Mesenchymal stem cell (in vitro differentiated cells and primary cell): ENCODE results near the gene SNRPA1.

ENCODE experiments used
- DNase-seq: peaks from one replicate; pipeline ENCODE4 v3.0.0-alpha.2; 2013
- H2AFZ ChIP-seq: one replicate; pipeline ENCODE4 v1.6.1; 2013; ENCODE audit warnings: low read depth, mild to moderate bottlenecking, control low read depth, inconsistent platforms, low read length, moderate library complexity
- H2AK5ac ChIP-seq: 2 replicates; pipeline ENCODE4 v1.6.1; 2013; ENCODE audit warnings: low read length, moderate library complexity, mild to moderate bottlenecking, inconsistent platforms; ENCODE audit not compliant: severe bottlenecking
- H2BK120ac ChIP-seq: one replicate; pipeline ENCODE4 v1.6.1; 2013; ENCODE audit warnings: low read depth, mild to moderate bottlenecking, inconsistent platforms, low read length, moderate library complexity
- H2BK12ac ChIP-seq, 2 experiments: one replicate each; pipeline ENCODE4 v1.6.1; 2013; ENCODE audit warnings: inconsistent platforms in 2 of 2, low read length in 2 of 2, mild to moderate bottlenecking in 2 of 2, moderate library complexity in 2 of 2, control low read depth in 1 of 2
- H2BK15ac ChIP-seq: one replicate; pipeline ENCODE4 v1.6.1; 2013; ENCODE audit warnings: mild to moderate bottlenecking, low read depth, inconsistent platforms; ENCODE audit not compliant: poor library complexity, severe bottlenecking
- H2BK5ac ChIP-seq: 2 replicates; pipeline ENCODE4 v1.6.1; 2013; ENCODE audit warnings: low read depth, mild to moderate bottlenecking, low read length, control low read depth, inconsistent platforms; ENCODE audit not compliant: poor library complexity, severe bottlenecking
- H3K14ac ChIP-seq, 2 experiments: one replicate each; pipeline ENCODE4 v1.6.1; 2013; ENCODE audit warnings: inconsistent platforms in 2 of 2, low read length in 2 of 2, control low read depth in 1 of 2, mild to moderate bottlenecking in 1 of 2, moderate library complexity in 1 of 2
- H3K18ac ChIP-seq, 2 experiments: one replicate each; pipeline ENCODE4 v1.6.1; 2013; ENCODE audit warnings: inconsistent platforms in 2 of 2, low read length in 2 of 2, control low read depth in 1 of 2, low read depth in 1 of 2, mild to moderate bottlenecking in 1 of 2
- H3K23ac ChIP-seq, 2 experiments: one replicate each; pipeline ENCODE4 v1.6.1; 2013; ENCODE audit warnings: inconsistent platforms in 2 of 2, low read length in 2 of 2, mild to moderate bottlenecking in 2 of 2, moderate library complexity in 2 of 2, control low read depth in 1 of 2
- H3K27ac ChIP-seq: 2 replicates; pipeline ENCODE4 v1.5.1; 2013; ENCODE audit warnings: mild to moderate bottlenecking, moderate library complexity, low read length, control low read depth, inconsistent platforms; ENCODE audit not compliant: poor library complexity, severe bottlenecking
- H3K27me3 ChIP-seq, 2 experiments: 2 replicates each; pipeline versions ENCODE4 v1.6.1 to v1.7.0; 2013; ENCODE audit warnings: low read length in 2 of 2, mild to moderate bottlenecking in 2 of 2, moderate library complexity in 2 of 2, control low read depth in 1 of 2, inconsistent platforms in 1 of 2; ENCODE audit not compliant: control insufficient read depth in 1 of 2, insufficient read depth in 1 of 2
- H3K36me3 ChIP-seq, 2 experiments: 2 replicates each; pipeline versions ENCODE4 v1.6.1 to v1.7.0; 2013; ENCODE audit warnings: low read length in 2 of 2, control low read depth in 1 of 2, inconsistent platforms in 1 of 2, low read depth in 1 of 2, mild to moderate bottlenecking in 1 of 2; ENCODE audit not compliant: insufficient read depth in 2 of 2, control insufficient read depth in 1 of 2
- H3K4ac ChIP-seq, 2 experiments: one replicate each; pipeline ENCODE4 v1.6.1; 2013; ENCODE audit warnings: inconsistent platforms in 2 of 2, low read length in 2 of 2, mild to moderate bottlenecking in 2 of 2, moderate library complexity in 2 of 2, control low read depth in 1 of 2, low read depth in 1 of 2
- H3K4me1 ChIP-seq: 2 replicates; pipeline ENCODE4 v1.6.1; 2013; ENCODE audit warnings: low read depth, low read length, control low read depth; ENCODE audit not compliant: control insufficient read depth, insufficient read depth
- H3K4me2 ChIP-seq: 2 replicates; pipeline ENCODE4 v1.6.1; 2013; ENCODE audit warnings: low read length, mild to moderate bottlenecking, inconsistent platforms; ENCODE audit not compliant: poor library complexity, severe bottlenecking
- H3K4me3 ChIP-seq, 2 experiments: 2 replicates each; pipeline versions ENCODE4 v1.5.1 to v1.7.0; 2013; ENCODE audit warnings: low read length in 2 of 2, mild to moderate bottlenecking in 2 of 2, control low read depth in 1 of 2, low read depth in 1 of 2; ENCODE audit not compliant: insufficient read depth in 1 of 2
- H3K79me1 ChIP-seq: replicated peaks from 2 replicates; pipeline ENCODE4 v1.6.1; 2013; ENCODE audit warnings: mild to moderate bottlenecking, control low read depth, low read length, inconsistent platforms; ENCODE audit not compliant: poor library complexity, severe bottlenecking
- H3K9ac ChIP-seq: 2 replicates; pipeline ENCODE4 v1.7.0; 2013; ENCODE audit warnings: mild to moderate bottlenecking, low read length, moderate library complexity
- H3K9me3 ChIP-seq: 2 replicates; pipeline ENCODE4 v1.7.0; 2013; ENCODE audit warnings: mild to moderate bottlenecking, low read length; ENCODE audit not compliant: control insufficient read depth
- H4K8ac ChIP-seq: one replicate; pipeline ENCODE4 v1.6.1; 2013; ENCODE audit warnings: inconsistent platforms, mild to moderate bottlenecking, low read length, moderate library complexity
- H4K91ac ChIP-seq: one replicate; pipeline ENCODE4 v1.6.1; 2013; ENCODE audit warnings: mild to moderate bottlenecking, low read length, inconsistent platforms
- WGBS: methylation state at CpG from one replicate; pipeline ENCODE4 v1.1.7; 2013; ENCODE audit warnings: mixed read lengths; 5-methylcytosine and 5-hydroxymethylcytosine counted together

SNRPA1 gene

GRCh38 chr15:101306341-101307047 is 11.4 kb upstream of the SNRPA1 start:
- Histone ChIP-seq H3K9ac (no peak overlapping the region), H4K8ac (no peak overlapping the region), H3K79me1 (no peaks in the 10 kb centered on the region), H3K18ac (no peak overlapping the region), H3K27me3 (peaks cover 3 to 11% of the 10 kb centered on the region in 2 experiments), H3K36me3 (no peaks in the 10 kb centered on the region), H3K23ac (no peak overlapping the region), H3K27ac (no peak overlapping the region), H2BK12ac (no peak overlapping the region), H2BK15ac (no peak overlapping the region), H3K4me1 (no peaks in the 10 kb centered on the region), H3K14ac (no peak overlapping the region), H4K91ac (no peak overlapping the region), H3K4me2 (no peak overlapping the region), H2AK5ac (no peak overlapping the region), H3K4me3 (no peak overlapping the region), H3K4ac (no peak overlapping the region), H2BK120ac (no peak overlapping the region), H2BK5ac (no peak overlapping the region), H3K9me3 (no peaks in the 10 kb centered on the region), H2AFZ (no peak overlapping the region)
- 77% methylated on average over 10 of the region's 10 CpGs for WGBS
- DNase-seq = no peak

- WGBS = 79% methylated on average over 8 of the region's 8 CpGs
- no peak overlapping the region for H3K4ac ChIP-seq
These were observed 10.8 kb upstream of the SNRPA1 start for GRCh38 chr15:101305820-101306255.

GRCh38 chr15:101303408-101303807 is 8.4 kb upstream of the SNRPA1 start:
- no peaks in the 10 kb centered on the region for H3K36me3 ChIP-seq
- H3K27me3 ChIP-seq = peaks cover 3 to 7% of the 10 kb centered on the region in 2 experiments
- H3K14ac ChIP-seq = no peak overlapping the region
- no peak overlapping the region for H3K4me2 ChIP-seq
- no peak overlapping the region for H3K18ac ChIP-seq
- H3K4ac ChIP-seq = no peak overlapping the region
- H3K27ac ChIP-seq = no peak overlapping the region
- H4K8ac ChIP-seq = no peak overlapping the region
- no peaks in the 10 kb centered on the region for H3K79me1 ChIP-seq
- no peak overlapping the region for H3K4me3 ChIP-seq
- no peak overlapping the region for H3K9ac ChIP-seq
- no peak overlapping the region for H4K91ac ChIP-seq
- H2AFZ ChIP-seq = no peak overlapping the region
- H3K4me1 ChIP-seq = no peaks in the 10 kb centered on the region
- WGBS = 84% methylated on average over 4 of the region's 4 CpGs
- DNase-seq = no peak
- H2AK5ac ChIP-seq = no peak overlapping the region
- no peak overlapping the region for H2BK5ac ChIP-seq
- no peak overlapping the region for H2BK15ac ChIP-seq
- no peak overlapping the region for H2BK12ac ChIP-seq
- H2BK120ac ChIP-seq = no peak overlapping the region
- H3K23ac ChIP-seq = no peak overlapping the region
- H3K9me3 ChIP-seq = no peaks in the 10 kb centered on the region

More at GRCh38 chr15:101305820-101306255, 10.8 kb upstream of the SNRPA1 start:
- DNase-seq = no peak
- Histone ChIP-seq H3K23ac (no peak overlapping the region), H3K79me1 (no peaks in the 10 kb centered on the region), H2BK15ac (no peak overlapping the region), H3K4me3 (no peak overlapping the region), H3K27me3 (peaks cover 3 to 11% of the 10 kb centered on the region in 2 experiments), H3K9ac (no peak overlapping the region), H3K4me2 (no peak overlapping the region), H3K9me3 (no peaks in the 10 kb centered on the region), H3K18ac (no peak overlapping the region), H2AFZ (no peak overlapping the region), H3K14ac (no peak overlapping the region), H3K36me3 (no peaks in the 10 kb centered on the region), H4K91ac (no peak overlapping the region), H4K8ac (no peak overlapping the region), H3K27ac (no peak overlapping the region), H2BK5ac (no peak overlapping the region), H3K4me1 (no peaks in the 10 kb centered on the region), H2BK12ac (no peak overlapping the region), H2BK120ac (no peak overlapping the region), H2AK5ac (no peak overlapping the region)

DNA sequence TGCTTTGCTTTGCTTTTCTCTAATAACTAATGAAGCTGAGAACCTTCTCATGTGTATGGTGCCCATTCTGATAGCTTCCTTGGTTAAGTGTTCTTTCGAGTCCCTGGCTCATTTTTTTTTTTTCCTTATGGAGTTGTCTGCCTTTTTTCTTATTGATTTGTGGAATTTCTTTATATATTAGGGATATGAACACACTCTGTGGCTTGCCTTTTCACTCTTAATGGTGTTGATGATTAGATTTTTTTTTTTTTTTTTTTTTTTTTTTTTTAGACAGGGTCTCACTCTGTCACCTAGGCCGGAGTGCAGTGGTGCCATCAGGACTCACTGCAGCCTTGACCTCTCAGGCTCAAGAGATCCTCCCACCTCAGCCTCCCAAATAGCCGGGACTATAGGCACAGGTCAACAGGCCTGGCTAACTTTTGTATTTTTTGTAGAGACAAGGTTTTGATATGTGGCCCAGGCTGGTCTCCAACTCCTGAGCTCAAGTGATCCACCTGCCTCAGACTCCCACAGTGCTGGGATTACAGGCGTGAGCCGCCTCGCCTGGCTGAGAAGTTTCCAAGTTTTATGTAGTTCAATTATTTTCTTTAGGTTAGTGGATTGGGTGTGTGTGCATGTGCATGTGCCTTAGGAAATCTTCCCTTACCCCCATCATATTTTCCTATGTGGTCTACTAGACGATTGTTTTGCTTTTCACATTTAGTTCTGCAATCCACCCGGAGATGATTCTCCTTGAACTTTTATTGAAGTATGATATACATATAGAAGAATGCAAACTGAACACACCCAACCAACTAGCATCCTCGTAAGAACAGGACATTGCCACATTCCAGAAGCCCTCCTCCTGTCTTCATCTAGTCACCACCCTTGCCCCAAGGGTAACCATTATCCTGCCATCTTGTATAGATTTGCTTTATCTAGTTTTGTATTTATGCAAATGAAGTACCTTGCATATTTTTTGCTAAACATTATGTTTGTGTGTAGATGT is 1.7 kb upstream of the SNRPA1 start:
- H3K4ac ChIP-seq = no peak overlapping the region
- H3K4me2 ChIP-seq = no peak overlapping the region
- peaks cover 0 to 5% of the 10 kb centered on the region in 2 experiments for H3K36me3 ChIP-seq
- H2BK120ac ChIP-seq = no peak overlapping the region
- H3K27ac ChIP-seq = no peak overlapping the region
- H2AFZ ChIP-seq = no peak overlapping the region
- no peak overlapping the region for H3K14ac ChIP-seq
- H3K79me1 ChIP-seq = peaks cover 3% of the 10 kb centered on the region
- H3K9me3 ChIP-seq = no peaks in the 10 kb centered on the region
- H2AK5ac ChIP-seq = no peak overlapping the region
- no peak overlapping the region for H2BK15ac ChIP-seq
- 92% methylated on average over 2 of the region's 9 CpGs for WGBS
- no peak overlapping the region for H3K23ac ChIP-seq
- no peak overlapping the region for H3K18ac ChIP-seq
- no peak overlapping the region for H4K91ac ChIP-seq
- peak overlapping the region; percentile 95 for H3K9ac ChIP-seq
- no peak overlapping the region for H2BK5ac ChIP-seq
- H3K27me3 ChIP-seq = no peaks in the 10 kb centered on the region
- peaks cover 2% of the 10 kb centered on the region for H3K4me1 ChIP-seq
- H3K4me3 ChIP-seq = peak overlapping the region in 1 of 2 experiments; percentile 100
- H4K8ac ChIP-seq = no peak overlapping the region
- no peak overlapping the region for H2BK12ac ChIP-seq
- DNase-seq = peak; percentile 18
